Fibroblast of peridontal ligament (primary cell): ENCODE data around the gene SLC12A3.

ENCODE experiments used
- DNase-seq: peaks from one replicate; pipeline ENCODE4 v3.0.0-alpha.2; 2010; ENCODE audit errors: extremely low read depth

SLC12A3 gene

GRCh38 chr16:56888806-56889205 is 23.8 kb downstream of the SLC12A3 start:
- DNase-seq: no peak

GRCh38 chr16:56889206-56889605 is 24.2 kb downstream of the SLC12A3 start:
- no peak for DNase-seq

- no peak for DNase-seq
Measured at GRCh38 chr16:56891685-56892084, 26.7 kb downstream of the SLC12A3 start.

- DNase-seq: no peak
Measured at GRCh38 chr16:56892705-56893104, 27.7 kb downstream of the SLC12A3 start.

- DNase-seq: no peak
Measured at GRCh38 chr16:56894331-56894917, 29.4 kb downstream of the SLC12A3 start.

GRCh38 chr16:56895813-56896212 is 30.8 kb downstream of the SLC12A3 start:
- no peak for DNase-seq

GRCh38 chr16:56896244-56896643 is 31.2 kb downstream of the SLC12A3 start:
- no peak for DNase-seq

- DNase-seq: no peak
Measured at GRCh38 chr16:56897026-56897799, 32.2 kb downstream of the SLC12A3 start.

- DNase-seq: no peak
Measured at GRCh38 chr16:56898847-56899246, 33.8 kb downstream of the SLC12A3 start.

GRCh38 chr16:56903866-56904265 is 38.9 kb downstream of the SLC12A3 start:
- DNase-seq: no peak

GRCh38 chr16:56907401-56907800 is 42.4 kb downstream of the SLC12A3 start:
- no peak for DNase-seq

- DNase-seq: no peak
Measured at GRCh38 chr16:56909527-56909979, 44.5 kb downstream of the SLC12A3 start.

- no peak for DNase-seq
Measured at GRCh38 chr16:56910112-56910511, 45.1 kb downstream of the SLC12A3 start.

- DNase-seq: peak; percentile 56
Measured at GRCh38 chr16:56910654-56911539, 45.9 kb downstream of the SLC12A3 start.

- DNase-seq: peak; percentile 26
Measured at GRCh38 chr16:56911771-56912571, 47.0 kb downstream of the SLC12A3 start.

GRCh38 chr16:56912746-56913708 is 48.0 kb downstream of the SLC12A3 start:
- DNase-seq: peak; percentile 90

GRCh38 chr16:56914896-56915295 is 49.9 kb downstream of the SLC12A3 start:
- no peak for DNase-seq

GRCh38 chr16:56915336-56916119 is 50.5 kb downstream of the SLC12A3 start:
- peak; percentile 23 for DNase-seq

- no peak for DNase-seq
Measured at GRCh38 chr16:56916571-56917403, 51.8 kb downstream of the SLC12A3 start.
